Body of pancreas (tissue), 4 donors: ENCODE measurements around the gene HNRNPA2B1. TPM values are rescaled to one million over a fixed set of nuclear protein-coding genes. Genes with fewer than 3 reads are reported as not detected.
"Not testable (repeated sequence)": the region's sequence is repeated elsewhere in the genome, so short reads cannot be mapped to it uniquely, and the experiment has no call there.

Source experiments
- ATAC-seq: fragments of 150-250 bp; one replicate; pipeline ENCODE4 v1.9.1; 2016
- DNase-seq, 4 donors: peaks; one replicate each; pipeline ENCODE4 v3.0.0-alpha.2; 2019
- H3K27ac ChIP-seq, 4 donors: fragments of 200-600 bp; sonication (generic); 1 replicate in 3 of 4; 2 replicates in 1 of 4; pipeline versions ENCODE4 v1.5.1 to v1.6.1; 2016 to 2019; ENCODE audit warnings: mild to moderate bottlenecking in 1 of 4, mixed read lengths in 1 of 4, moderate library complexity in 1 of 4
- H3K27me3 ChIP-seq, 2 donors: fragments of 200-600 bp; sonication (generic); one replicate each; pipeline ENCODE4 v1.6.0; 2016; ENCODE audit warnings: mild to moderate bottlenecking in 1 of 2
- H3K36me3 ChIP-seq, 2 donors: fragments of 200-600 bp; sonication (generic); replicated peaks in 1 of 2; 2 replicates each; pipeline ENCODE4 v1.5.1; 2016; ENCODE audit warnings: low read depth in 2 of 2; ENCODE audit not compliant: insufficient read depth in 1 of 2
- H3K4me1 ChIP-seq: fragments of 200-600 bp; sonication (generic); one replicate; pipeline ENCODE4 v1.6.0; 2016
- H3K4me3 ChIP-seq, 2 donors: fragments of 200-600 bp; sonication (generic); 1 replicate in 1 of 2; 2 replicates in 1 of 2; pipeline ENCODE4 v1.5.1; 2016 to 2019
- H3K9me3 ChIP-seq, 3 donors: fragments of 200-600 bp; sonication (generic); 1 replicate in 2 of 3; 2 replicates in 1 of 3; pipeline ENCODE4 v1.5.1; 2016
- CTCF ChIP-seq, 7 experiments: fragments of 450-650 bp in 4 of 7; fragments of 200-600 bp in 3 of 7; sonication (generic) in 3 of 7; IDR thresholded peaks; one replicate each; pipeline ENCODE4 v1.5.1; 2016 to 2019; ENCODE audit warnings: antibody characterized with exemption in 7 of 7
- POLR2A ChIP-seq, 3 donors: fragments of 450-650 bp; IDR thresholded peaks; one replicate each; pipeline ENCODE4 v1.6.1; 2016; ENCODE audit warnings: antibody characterized with exemption in 3 of 3, mild to moderate bottlenecking in 2 of 3
- WGBS, 2 donors: methylation state at CpG; one replicate each; pipeline ENCODE4 v1.1.5; 2017; 5-methylcytosine and 5-hydroxymethylcytosine counted together
- intact Hi-C: fragments of 100-400 bp; cut with DNase I; formaldehyde crosslinking; loops from one replicate; pipeline ENCODE4 v1.15.1; 2023
- total RNA-seq, 2 donors: library from RNA; depleted of rRNA; stranded (reverse); fragments of >200 nt; gene quantifications; one replicate each; pipeline ENCODE4 v1.1.0, GENCODE V29; 2016

Gene HNRNPA2B1
- total RNA-seq, 2 donors from 2014 or later = 158 to 306 TPM

- TF ChIP-seq CTCF (IDR thresholded peaks at IDR 0.05) (no peak), POLR2A (IDR thresholded peaks at IDR 0.05) (no peak)
- peak overlapping the region in 1 of 4 donors; percentile 20 for H3K27ac ChIP-seq
- no peak for ATAC-seq
- H3K4me1 ChIP-seq = peaks cover 74% of the 10 kb centered on the region
- intact Hi-C loops = no loop called here
- peaks cover 19 to 42% of the 10 kb centered on the region in 2 donors for H3K36me3 ChIP-seq
- H3K4me3 ChIP-seq = no peak overlapping the region
- 81 to 88% methylated on average over 11 of the region's 11 CpGs for WGBS, 2 donors
- no peaks in the 10 kb centered on the region for H3K27me3 ChIP-seq
- no peak for DNase-seq
- H3K9me3 ChIP-seq = no peaks in the 10 kb centered on the region
These were observed 13.0 kb downstream of the HNRNPA2B1 start for GRCh38 chr7:26187380-26188205.

GRCh38 chr7:26186364-26187311 is 13.9 kb downstream of the HNRNPA2B1 start:
- H3K27me3 ChIP-seq = no peaks in the 10 kb centered on the region
- ATAC-seq = no peak
- TF ChIP-seq CTCF (IDR thresholded peaks at IDR 0.05) = no peak
- no peak for TF ChIP-seq POLR2A (IDR thresholded peaks at IDR 0.05)
- no peaks in the 10 kb centered on the region for H3K9me3 ChIP-seq
- H3K27ac ChIP-seq = peak overlapping the region in 1 of 4 donors; percentile 20
- WGBS, 2 donors = 82 to 84% methylated on average over 5 of the region's 5 CpGs
- peaks cover 74% of the 10 kb centered on the region for H3K4me1 ChIP-seq
- intact Hi-C loops = no loop called here
- peaks cover 19 to 35% of the 10 kb centered on the region in 2 donors for H3K36me3 ChIP-seq
- DNase-seq = no peak
- no peak overlapping the region for H3K4me3 ChIP-seq

- intact Hi-C loops = no loop called here
- 80 to 95% methylated on average over 1 of the region's 1 CpG for WGBS, 2 donors
- Histone ChIP-seq H3K27me3 (no peaks in the 10 kb centered on the region), H3K36me3 (peaks cover 13 to 28% of the 10 kb centered on the region in 2 donors), H3K27ac (peak overlapping the region in 1 of 4 donors; percentile 10), H3K4me1 (peaks cover 76% of the 10 kb centered on the region), H3K4me3 (no peak overlapping the region), H3K9me3 (no peaks in the 10 kb centered on the region)
- TF ChIP-seq CTCF (IDR thresholded peaks at IDR 0.05) (no peak), POLR2A (IDR thresholded peaks at IDR 0.05) (no peak)
- ATAC-seq = no peak
- DNase-seq = no peak
These were observed 14.7 kb downstream of the HNRNPA2B1 start for GRCh38 chr7:26185844-26186180.

GRCh38 chr7:26185131-26185843 is 15.3 kb downstream of the HNRNPA2B1 start:
- H3K27ac ChIP-seq = peak overlapping the region in 1 of 4 donors; percentile 10
- H3K36me3 ChIP-seq = peaks cover 8 to 22% of the 10 kb centered on the region in 2 donors
- 79 to 80% methylated on average over 10 of the region's 10 CpGs for WGBS, 2 donors
- ATAC-seq (no peak), DNase-seq (no peak)
- H3K9me3 ChIP-seq = no peaks in the 10 kb centered on the region
- peaks cover 76% of the 10 kb centered on the region for H3K4me1 ChIP-seq
- intact Hi-C loops = no loop called here
- no peak overlapping the region for H3K4me3 ChIP-seq
- H3K27me3 ChIP-seq = no peaks in the 10 kb centered on the region
- TF ChIP-seq POLR2A (IDR thresholded peaks at IDR 0.05) (peak in 1 of 3 donors; percentile 5), CTCF (IDR thresholded peaks at IDR 0.05) (no peak)

- intact Hi-C loops, H3K4me3 ChIP-seq, DNase-seq, H3K9me3 ChIP-seq, ATAC-seq, H3K27me3 ChIP-seq: not testable (repeated sequence)
- Histone ChIP-seq H3K27ac (peak overlapping the region in 1 of 4 donors; percentile 29), H3K36me3 (peaks cover 6 to 15% of the 10 kb centered on the region in 2 donors), H3K4me1 (peaks cover 74% of the 10 kb centered on the region)
- WGBS, 2 donors = 38 to 42% methylated on average over 4 of the region's 4 CpGs
These were observed 16.1 kb downstream of the HNRNPA2B1 start for GRCh38 chr7:26184281-26185101.
